ENCODE measurements around the gene CEP290. TPM values are rescaled to one million over a fixed set of nuclear protein-coding genes. Genes with fewer than 3 reads are reported as not detected.

The CEP290 gene
- 4.8 TPM for polyA plus RNA-seq (2013, experiment 1 of 2)
- polyA plus RNA-seq (2013, experiment 2 of 2): 7.3 TPM

GRCh38 chr12:88141774-88142609 is at the start of gene CEP290, which contains the start of gene TMTC3:
TSS of gene CEP290 (minus strand) at chr12:88142088. CDS start at chr12:88141307, 781 bp downstream.
TSS of gene TMTC3 (plus strand) at chr12:88142307. CDS start at chr12:88148316, 6,009 bp downstream.
- no peaks in the 10 kb centered on the region for H3K27me3 ChIP-seq (ENCODE audit: insufficient read depth, low read length)
- peaks cover 37% of the 10 kb centered on the region for H3K4me1 ChIP-seq (ENCODE audit: insufficient read depth, low read length)
- H3K9ac ChIP-seq (ENCODE audit: low read depth, low read length): peak within 1 kb of the TSS; percentile 73
- peak within 1 kb of the TSS; percentile 73; the same call in 1 of the 2 replicates for H3K27ac ChIP-seq (ENCODE audit: low read depth, low read length)
- H3K9me3 ChIP-seq (ENCODE audit: insufficient read depth, low read depth, low read length): no peaks in the 10 kb centered on the region
- under 1% methylated on average over 49 of the region's 49 CpGs for WGBS
- peak within 1 kb of the TSS; percentile 81 for H3K4me3 ChIP-seq (ENCODE audit: low read length)
- H3K36me3 ChIP-seq (ENCODE audit: insufficient read depth, low read length): peaks cover 2% of the 10 kb centered on the region

GRCh38 chr12:88188180-88188579 is 46.3 kb upstream of the CEP290 start:
- Histone ChIP-seq H3K27ac (ENCODE audit: low read depth, low read length) (no peak overlapping the region), H3K4me1 (ENCODE audit: insufficient read depth, low read length) (no peaks in the 10 kb centered on the region), H3K9ac (ENCODE audit: low read depth, low read length) (no peak overlapping the region), H3K36me3 (ENCODE audit: insufficient read depth, low read length) (peaks cover 57% of the 10 kb centered on the region), H3K27me3 (ENCODE audit: insufficient read depth, low read length) (no peaks in the 10 kb centered on the region), H3K4me3 (ENCODE audit: low read length) (no peak overlapping the region), H3K9me3 (ENCODE audit: insufficient read depth, low read depth, low read length) (peaks cover 8% of the 10 kb centered on the region; the same call in 1 of the 2 replicates)
- 100% methylated on average over 1 of the region's 1 CpG for WGBS

GRCh38 chr12:88187571-88187970 is 45.7 kb upstream of the CEP290 start:
- no peak overlapping the region for H3K9ac ChIP-seq (ENCODE audit: low read depth, low read length)
- no peak overlapping the region for H3K27ac ChIP-seq (ENCODE audit: low read depth, low read length)
- no peak overlapping the region for H3K4me3 ChIP-seq (ENCODE audit: low read length)
- peaks cover 8% of the 10 kb centered on the region; the same call in 1 of the 2 replicates for H3K9me3 ChIP-seq (ENCODE audit: insufficient read depth, low read depth, low read length)
- WGBS: 95% methylated on average over 1 of the region's 2 CpGs
- no peaks in the 10 kb centered on the region for H3K27me3 ChIP-seq (ENCODE audit: insufficient read depth, low read length)
- H3K36me3 ChIP-seq (ENCODE audit: insufficient read depth, low read length): peaks cover 51% of the 10 kb centered on the region
- H3K4me1 ChIP-seq (ENCODE audit: insufficient read depth, low read length): no peaks in the 10 kb centered on the region

- Histone ChIP-seq H3K4me3 (ENCODE audit: low read length) (no peak overlapping the region), H3K9me3 (ENCODE audit: insufficient read depth, low read depth, low read length) (peaks cover 8% of the 10 kb centered on the region; the same call in 1 of the 2 replicates), H3K27me3 (ENCODE audit: insufficient read depth, low read length) (no peaks in the 10 kb centered on the region), H3K4me1 (ENCODE audit: insufficient read depth, low read length) (no peaks in the 10 kb centered on the region), H3K9ac (ENCODE audit: low read depth, low read length) (no peak overlapping the region), H3K36me3 (ENCODE audit: insufficient read depth, low read length) (peaks cover 47% of the 10 kb centered on the region), H3K27ac (ENCODE audit: low read depth, low read length) (no peak overlapping the region)
These were observed 44.1 kb upstream of the CEP290 start for GRCh38 chr12:88185988-88186387.

- no peak overlapping the region for H3K27ac ChIP-seq (ENCODE audit: low read depth, low read length)
- WGBS: 100% methylated on average over 1 of the region's 2 CpGs
- H3K9me3 ChIP-seq (ENCODE audit: insufficient read depth, low read depth, low read length): peaks cover 8% of the 10 kb centered on the region; the same call in 1 of the 2 replicates
- no peak overlapping the region for H3K4me3 ChIP-seq (ENCODE audit: low read length)
- no peaks in the 10 kb centered on the region for H3K4me1 ChIP-seq (ENCODE audit: insufficient read depth, low read length)
- H3K9ac ChIP-seq (ENCODE audit: low read depth, low read length): no peak overlapping the region
- H3K36me3 ChIP-seq (ENCODE audit: insufficient read depth, low read length): peaks cover 47% of the 10 kb centered on the region
- no peaks in the 10 kb centered on the region for H3K27me3 ChIP-seq (ENCODE audit: insufficient read depth, low read length)
These were observed 43.4 kb upstream of the CEP290 start for GRCh38 chr12:88185279-88185678.

GRCh38 chr12:88184196-88184595 is 42.3 kb upstream of the CEP290 start:
- no peaks in the 10 kb centered on the region for H3K27me3 ChIP-seq (ENCODE audit: insufficient read depth, low read length)
- no peaks in the 10 kb centered on the region for H3K4me1 ChIP-seq (ENCODE audit: insufficient read depth, low read length)
- H3K9ac ChIP-seq (ENCODE audit: low read depth, low read length): no peak overlapping the region
- WGBS: 90% methylated on average over 3 of the region's 3 CpGs
- H3K4me3 ChIP-seq (ENCODE audit: low read length): no peak overlapping the region
- H3K27ac ChIP-seq (ENCODE audit: low read depth, low read length): no peak overlapping the region
- peaks cover 8% of the 10 kb centered on the region; the same call in 1 of the 2 replicates for H3K9me3 ChIP-seq (ENCODE audit: insufficient read depth, low read depth, low read length)
- H3K36me3 ChIP-seq (ENCODE audit: insufficient read depth, low read length): peaks cover 48% of the 10 kb centered on the region

GRCh38 chr12:88182416-88182815 is 40.5 kb upstream of the CEP290 start:
- H3K4me3 ChIP-seq (ENCODE audit: low read length): no peak overlapping the region
- peaks cover 56% of the 10 kb centered on the region for H3K36me3 ChIP-seq (ENCODE audit: insufficient read depth, low read length)
- H3K27me3 ChIP-seq (ENCODE audit: insufficient read depth, low read length): no peaks in the 10 kb centered on the region
- no peak overlapping the region for H3K9ac ChIP-seq (ENCODE audit: low read depth, low read length)
- no peaks in the 10 kb centered on the region for H3K4me1 ChIP-seq (ENCODE audit: insufficient read depth, low read length)
- H3K27ac ChIP-seq (ENCODE audit: low read depth, low read length): no peak overlapping the region
- H3K9me3 ChIP-seq (ENCODE audit: insufficient read depth, low read depth, low read length): peaks cover 8% of the 10 kb centered on the region; the same call in 1 of the 2 replicates
- 100% methylated on average over 2 of the region's 3 CpGs for WGBS

GRCh38 chr12:88181881-88182280 is 40.0 kb upstream of the CEP290 start:
- H3K27ac ChIP-seq (ENCODE audit: low read depth, low read length): no peak overlapping the region
- 87% methylated on average over 3 of the region's 3 CpGs for WGBS
- H3K9ac ChIP-seq (ENCODE audit: low read depth, low read length): no peak overlapping the region
- no peak overlapping the region for H3K4me3 ChIP-seq (ENCODE audit: low read length)
- H3K27me3 ChIP-seq (ENCODE audit: insufficient read depth, low read length): no peaks in the 10 kb centered on the region
- peaks cover 8% of the 10 kb centered on the region; the same call in 1 of the 2 replicates for H3K9me3 ChIP-seq (ENCODE audit: insufficient read depth, low read depth, low read length)
- H3K4me1 ChIP-seq (ENCODE audit: insufficient read depth, low read length): no peaks in the 10 kb centered on the region
- H3K36me3 ChIP-seq (ENCODE audit: insufficient read depth, low read length): peaks cover 57% of the 10 kb centered on the region

GRCh38 chr12:88179436-88180014 is 37.6 kb upstream of the CEP290 start:
- WGBS: 89% methylated on average over 6 of the region's 6 CpGs
- Histone ChIP-seq H3K9me3 (ENCODE audit: insufficient read depth, low read depth, low read length) (no peaks in the 10 kb centered on the region), H3K27me3 (ENCODE audit: insufficient read depth, low read length) (no peaks in the 10 kb centered on the region), H3K27ac (ENCODE audit: low read depth, low read length) (no peak overlapping the region), H3K9ac (ENCODE audit: low read depth, low read length) (no peak overlapping the region), H3K4me1 (ENCODE audit: insufficient read depth, low read length) (no peaks in the 10 kb centered on the region), H3K4me3 (ENCODE audit: low read length) (no peak overlapping the region), H3K36me3 (ENCODE audit: insufficient read depth, low read length) (peaks cover 70% of the 10 kb centered on the region)

- no peak overlapping the region for H3K9ac ChIP-seq (ENCODE audit: low read depth, low read length)
- no peaks in the 10 kb centered on the region for H3K9me3 ChIP-seq (ENCODE audit: insufficient read depth, low read depth, low read length)
- no peaks in the 10 kb centered on the region for H3K4me1 ChIP-seq (ENCODE audit: insufficient read depth, low read length)
- 94% methylated on average over 3 of the region's 3 CpGs for WGBS
- H3K36me3 ChIP-seq (ENCODE audit: insufficient read depth, low read length): peaks cover 82% of the 10 kb centered on the region
- H3K27ac ChIP-seq (ENCODE audit: low read depth, low read length): no peak overlapping the region
- H3K4me3 ChIP-seq (ENCODE audit: low read length): no peak overlapping the region
- no peaks in the 10 kb centered on the region for H3K27me3 ChIP-seq (ENCODE audit: insufficient read depth, low read length)
These were observed 33.7 kb upstream of the CEP290 start for GRCh38 chr12:88175544-88175943.

- H3K27ac ChIP-seq (ENCODE audit: low read depth, low read length): no peak overlapping the region
- no peaks in the 10 kb centered on the region for H3K9me3 ChIP-seq (ENCODE audit: insufficient read depth, low read depth, low read length)
- no peak overlapping the region for H3K9ac ChIP-seq (ENCODE audit: low read depth, low read length)
- H3K4me1 ChIP-seq (ENCODE audit: insufficient read depth, low read length): no peaks in the 10 kb centered on the region
- H3K27me3 ChIP-seq (ENCODE audit: insufficient read depth, low read length): no peaks in the 10 kb centered on the region
- H3K36me3 ChIP-seq (ENCODE audit: insufficient read depth, low read length): peaks cover 73% of the 10 kb centered on the region
- H3K4me3 ChIP-seq (ENCODE audit: low read length): no peak overlapping the region
These were observed 31.0 kb upstream of the CEP290 start for GRCh38 chr12:88172844-88173407.

All from HUES64 (cell line).